GM08714 (cell line): ENCODE data around the gene ARHGAP44.

Source experiments
- H3K4me3 ChIP-seq: fragments of 200-500 bp; sonication (Bioruptor generic); 2 replicates; pipeline ENCODE4 v1.5.1; 2014; ENCODE audit warnings: mild to moderate bottlenecking, low read length, inconsistent platforms
- ZNF274 ChIP-seq: IDR thresholded peaks from 2 replicates; pipeline ENCODE4 v1.6.1; 2012; ENCODE audit warnings: mild to moderate bottlenecking, low read depth, low read length

The ARHGAP44 gene

DNA sequence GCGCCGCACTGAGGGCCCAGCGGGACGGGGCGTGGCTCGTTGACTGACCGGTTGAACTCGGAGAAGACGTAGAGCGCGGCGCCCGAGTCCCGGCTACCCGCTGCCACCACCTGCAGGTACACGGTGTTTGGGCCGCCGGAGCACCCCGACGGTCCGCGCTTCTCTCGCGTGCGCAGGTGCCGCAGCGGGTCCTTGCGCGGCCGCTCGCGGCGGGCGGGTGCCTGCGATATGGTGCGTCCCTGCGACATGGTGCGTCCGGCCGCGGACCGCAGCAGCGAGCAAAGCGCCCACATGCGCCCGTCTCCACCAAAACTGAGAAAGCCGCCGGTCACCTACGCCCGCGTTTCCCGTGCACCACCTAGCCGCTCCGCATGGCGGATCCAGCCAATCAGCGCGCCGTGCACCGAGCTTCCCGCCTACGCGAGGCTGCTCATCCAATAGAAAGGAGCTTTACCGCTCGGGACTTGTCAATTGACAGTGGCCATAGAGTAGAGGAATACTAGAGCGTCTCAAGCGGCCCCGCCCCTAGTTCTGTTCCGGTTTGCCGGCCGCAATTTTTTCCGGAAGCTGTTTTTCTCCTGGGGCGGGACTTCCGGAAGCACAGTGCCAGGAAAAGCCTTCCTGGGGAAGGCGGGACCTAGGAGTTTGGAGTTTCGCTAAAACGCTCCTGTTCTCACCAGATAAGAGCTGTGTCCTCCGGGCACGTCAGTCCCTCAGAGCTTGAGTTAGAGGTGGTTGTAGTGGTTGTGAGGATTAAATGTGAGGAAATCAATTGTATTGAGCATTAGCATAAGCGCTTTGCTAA, 228.6 kb downstream of the ARHGAP44 start, which contains the start of gene ELAC2:
Gene ELAC2 (minus strand): TSS at position 373 of the 805 bp plus-strand sequence. CDS start 80 bp downstream, at position 293.
- H3K4me3 ChIP-seq, result peak within 1 kb of the TSS; percentile 76
- no peak for TF ChIP-seq ZNF274

DNA sequence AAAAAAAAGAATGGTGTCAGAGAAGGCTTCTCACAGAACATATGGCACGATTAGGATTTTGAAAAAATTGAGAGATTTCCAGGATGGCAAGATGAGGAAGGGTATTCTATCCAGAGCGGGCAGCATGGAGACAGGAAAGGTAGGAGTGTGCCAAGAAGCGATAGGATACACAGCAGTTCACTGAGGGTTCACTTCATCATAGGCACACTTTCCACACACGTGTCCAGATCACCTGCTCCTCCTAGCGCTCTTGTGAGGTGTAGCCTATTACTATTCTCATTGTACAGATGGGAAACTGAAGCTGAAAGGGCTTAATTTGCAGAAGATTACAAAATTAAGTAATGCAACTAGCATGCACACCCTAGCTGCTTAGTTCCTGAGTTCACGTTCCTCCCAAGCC, 234.7 kb downstream of the ARHGAP44 start:
- no peak for TF ChIP-seq ZNF274
- H3K4me3 ChIP-seq, result no peak overlapping the region

DNA sequence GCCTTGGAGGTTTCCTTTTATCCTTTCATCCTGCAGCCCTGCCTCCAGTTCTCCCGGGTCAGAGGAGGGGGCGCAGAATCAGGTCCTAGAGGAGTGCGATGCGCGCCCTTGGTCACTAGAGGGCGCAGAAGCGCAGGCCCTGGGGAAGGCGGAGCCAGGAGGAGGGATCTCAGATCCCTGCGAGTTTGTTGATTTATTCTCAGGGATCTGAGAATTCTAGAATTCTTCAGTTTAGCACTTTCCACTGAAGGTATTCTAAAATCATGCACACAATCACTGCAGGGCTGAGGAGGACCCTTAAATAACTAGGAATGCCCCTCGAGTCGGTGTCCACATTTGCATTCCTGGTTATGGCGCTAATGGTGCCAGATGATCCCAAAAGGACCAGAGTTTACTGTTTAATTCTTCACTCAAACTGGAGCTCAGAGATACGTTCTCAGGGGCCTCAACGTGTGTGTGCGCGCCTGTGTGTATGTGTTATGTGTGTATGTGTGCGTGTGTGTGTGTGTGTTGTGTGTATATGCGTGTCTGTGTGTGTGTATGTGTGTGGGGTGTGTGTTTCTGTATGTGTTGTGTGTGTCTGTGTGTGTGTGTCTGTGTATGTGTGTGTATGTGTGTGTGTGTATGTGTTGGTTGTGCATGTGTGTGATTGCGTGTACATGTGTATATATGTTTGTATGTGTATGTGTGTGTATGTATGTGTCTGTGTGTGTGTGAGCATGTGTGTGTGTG, 235.4 kb downstream of the ARHGAP44 start:
- no peak overlapping the region for H3K4me3 ChIP-seq

DNA sequence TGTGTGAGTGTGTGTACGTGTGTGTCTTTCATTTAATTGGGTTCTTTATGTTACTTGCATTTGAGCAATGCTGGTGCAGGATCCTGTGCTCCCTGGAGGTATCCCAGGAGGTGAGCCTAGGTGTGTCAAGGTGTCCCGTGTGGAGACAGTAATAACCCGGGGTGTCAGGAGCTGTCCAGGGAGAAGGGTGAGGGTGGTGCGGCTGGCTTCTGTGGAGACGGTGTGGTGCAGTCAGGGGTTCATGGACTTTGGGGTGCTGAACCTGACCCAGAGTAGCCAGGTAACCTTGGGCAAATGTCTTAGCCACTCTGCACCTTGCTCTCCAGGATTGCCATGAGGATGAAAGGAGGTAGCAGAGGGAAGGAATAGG, 235.9 kb downstream of the ARHGAP44 start:
- no peak overlapping the region for H3K4me3 ChIP-seq
- TF ChIP-seq ZNF274, result no peak

More for the DNA sequence above, 235.4 kb downstream of the ARHGAP44 start:
- TF ChIP-seq ZNF274, result no peak

DNA sequence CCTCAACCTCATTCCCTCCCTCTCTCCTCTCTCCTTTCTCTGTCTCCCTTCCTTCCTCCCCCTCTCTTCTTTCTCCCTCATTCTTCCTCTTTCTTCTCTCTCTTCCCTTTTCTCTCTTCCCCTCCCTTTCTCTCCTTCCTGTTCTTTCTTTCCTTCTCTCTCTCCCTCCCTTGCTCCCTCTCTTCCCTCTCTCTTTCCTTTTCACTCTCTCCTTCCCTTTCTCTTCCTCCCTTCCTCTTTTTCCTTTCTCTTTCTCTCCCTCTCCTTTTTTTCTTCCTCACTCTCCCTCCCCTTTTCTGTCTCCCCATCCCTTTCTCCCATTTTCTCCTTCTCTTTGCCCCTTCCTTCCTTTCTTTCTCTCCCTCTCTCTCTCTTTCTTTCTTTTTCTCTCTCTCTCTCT, 236.4 kb downstream of the ARHGAP44 start:
- no peak overlapping the region for H3K4me3 ChIP-seq
- no peak for TF ChIP-seq ZNF274

DNA sequence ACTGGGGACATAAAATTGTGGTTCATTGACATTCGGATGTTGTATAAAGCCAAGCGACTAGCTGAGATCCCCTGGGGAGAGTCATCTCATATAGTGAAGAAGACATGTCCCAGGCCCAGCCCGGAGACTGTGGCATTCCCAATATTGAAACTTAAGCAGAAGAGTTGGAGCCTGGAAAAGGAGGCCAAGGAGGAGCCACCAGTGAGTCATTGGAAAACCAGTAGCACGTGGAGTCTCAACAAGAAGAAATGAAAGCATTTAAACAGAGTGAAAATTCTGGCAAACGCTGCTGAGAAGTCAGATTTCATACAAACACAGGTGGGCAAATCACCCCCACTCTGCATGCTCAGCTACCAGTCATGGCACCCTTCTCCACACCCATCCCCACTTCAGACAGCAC, 237.9 kb downstream of the ARHGAP44 start:
- TF ChIP-seq ZNF274, result no peak
- H3K4me3 ChIP-seq, result no peak overlapping the region

DNA sequence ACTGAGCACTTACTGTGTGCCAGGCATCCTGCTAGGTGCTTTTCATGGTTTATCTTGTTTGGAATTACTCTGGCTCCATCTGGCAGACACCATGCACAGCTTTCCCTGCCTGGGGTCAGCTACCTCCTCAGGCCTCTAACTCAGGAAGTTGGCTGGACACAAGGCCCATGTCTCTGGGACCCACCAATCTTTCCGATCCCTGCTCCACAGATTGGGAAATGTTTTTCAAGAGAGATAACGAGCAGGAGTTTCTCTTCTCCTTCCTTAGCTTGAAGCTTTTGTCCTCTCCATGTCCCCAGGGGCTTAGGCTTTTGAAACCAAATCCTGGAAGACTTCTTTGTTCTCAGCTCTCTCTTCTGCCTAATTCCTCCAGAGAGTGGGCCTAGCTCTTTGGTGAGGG, 240.0 kb downstream of the ARHGAP44 start:
- no peak overlapping the region for H3K4me3 ChIP-seq
- no peak for TF ChIP-seq ZNF274

DNA sequence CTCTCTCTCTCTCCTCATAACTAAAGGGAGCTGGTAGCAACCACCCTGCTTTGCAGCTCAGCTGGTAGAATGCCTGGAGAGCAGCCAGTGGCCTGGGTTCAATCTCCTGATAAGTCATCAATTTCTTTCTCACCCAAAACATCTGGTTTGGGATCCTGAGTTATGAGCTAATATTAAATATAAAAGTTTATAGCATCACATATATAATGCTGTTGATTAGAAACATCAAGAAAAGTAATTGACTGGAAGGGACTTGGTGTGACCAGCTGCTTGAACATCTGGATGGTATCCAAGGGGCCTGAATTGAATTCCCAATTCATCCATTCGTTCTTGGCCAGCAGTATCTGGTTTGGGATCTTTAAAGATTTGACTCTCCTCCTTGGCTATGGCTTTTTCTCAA, 240.8 kb downstream of the ARHGAP44 start:
- no peak overlapping the region for H3K4me3 ChIP-seq
- TF ChIP-seq ZNF274, result no peak

DNA sequence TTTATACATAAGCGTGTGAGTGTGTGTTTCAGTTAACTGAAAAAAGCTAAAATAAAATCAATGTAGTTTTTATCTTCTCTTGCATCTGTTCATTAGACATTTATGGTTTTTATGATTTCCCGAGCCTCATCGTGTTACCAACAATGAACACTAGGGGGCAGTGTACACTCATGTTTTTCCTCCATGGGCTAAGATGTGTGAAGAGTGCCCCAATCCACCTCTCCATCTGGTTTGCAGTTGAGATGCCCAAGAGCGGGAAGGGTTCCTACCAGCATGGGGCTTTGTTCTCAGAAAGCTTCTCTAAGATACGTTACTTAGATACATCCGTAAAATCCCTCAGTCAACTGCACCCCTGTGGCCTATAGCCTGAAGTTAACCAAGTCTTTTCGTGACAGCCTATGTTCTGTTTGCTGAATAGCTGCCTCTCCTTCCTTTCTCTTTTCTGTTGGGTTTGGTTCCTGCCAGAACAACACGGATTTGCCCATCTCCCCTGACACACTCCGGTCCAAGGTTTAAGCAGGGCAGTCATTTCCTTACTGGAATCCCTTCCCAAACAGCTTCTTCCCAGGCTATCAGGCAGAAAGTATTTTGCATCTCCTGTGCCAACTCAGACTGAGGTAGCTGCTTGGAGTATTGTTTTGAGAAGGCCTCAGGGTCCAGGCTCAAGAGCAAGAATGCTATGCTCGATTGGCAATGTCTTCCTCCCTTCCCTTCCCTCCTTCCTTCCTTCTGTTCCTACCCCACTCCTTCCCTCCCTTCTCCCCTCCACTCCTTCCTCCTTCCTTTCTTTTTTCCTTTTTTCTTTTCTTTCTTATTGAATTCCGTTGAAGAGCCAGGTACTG, 241.4 kb downstream of the ARHGAP44 start:
- TF ChIP-seq ZNF274, result no peak
- no peak overlapping the region for H3K4me3 ChIP-seq

DNA sequence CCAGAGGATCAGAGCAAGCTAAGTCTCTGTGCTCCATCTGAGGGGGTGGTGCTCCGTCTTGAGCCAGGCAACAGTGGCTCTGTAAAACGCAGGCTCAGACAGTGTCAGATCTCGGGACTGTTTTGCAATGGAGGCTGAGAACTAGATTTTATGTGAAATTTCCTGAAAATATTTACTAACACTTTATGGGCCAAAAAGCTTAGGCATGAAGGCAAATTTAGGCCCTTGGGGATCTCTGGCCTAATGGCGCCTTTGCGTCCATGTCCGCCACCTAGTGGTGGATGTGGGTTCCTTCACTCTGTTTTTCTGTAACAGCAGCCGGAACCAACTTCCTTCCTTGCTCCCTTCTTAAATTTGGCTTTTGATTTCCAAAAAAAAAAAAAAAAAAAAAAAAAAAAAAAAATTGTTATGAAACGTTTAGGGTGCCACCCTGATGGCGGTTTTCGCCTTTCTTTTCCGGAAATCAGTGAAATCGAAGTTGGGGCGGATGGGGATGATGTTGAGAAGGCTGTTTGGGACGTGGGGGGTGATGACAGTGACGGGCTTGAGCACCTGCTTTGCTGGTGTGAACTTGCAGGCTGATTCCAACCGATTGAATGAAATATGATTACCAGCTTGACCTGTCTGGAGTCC, 242.5 kb downstream of the ARHGAP44 start:
- TF ChIP-seq ZNF274, result no peak
- H3K4me3 ChIP-seq, result no peak overlapping the region

DNA sequence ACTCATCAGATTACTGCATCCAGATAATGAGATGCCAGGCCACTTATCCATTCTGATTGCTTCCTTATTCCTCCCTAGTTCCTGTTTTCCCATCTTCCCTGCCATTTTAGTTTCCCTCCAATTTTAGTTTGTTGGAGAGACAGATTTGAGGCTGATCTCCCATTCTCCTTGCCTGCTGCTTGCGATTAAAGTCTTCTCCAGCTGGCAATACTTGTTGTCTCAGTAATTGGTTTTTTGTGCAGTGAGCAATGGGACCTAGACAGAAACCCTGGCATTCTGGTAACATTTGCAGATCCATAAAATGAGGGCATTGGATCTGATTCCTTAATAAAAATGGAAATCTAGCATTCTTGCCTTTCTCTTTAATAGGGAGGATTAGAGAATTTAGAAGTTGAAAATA, 246.1 kb downstream of the ARHGAP44 start:
- TF ChIP-seq ZNF274, result no peak
- no peak overlapping the region for H3K4me3 ChIP-seq

DNA sequence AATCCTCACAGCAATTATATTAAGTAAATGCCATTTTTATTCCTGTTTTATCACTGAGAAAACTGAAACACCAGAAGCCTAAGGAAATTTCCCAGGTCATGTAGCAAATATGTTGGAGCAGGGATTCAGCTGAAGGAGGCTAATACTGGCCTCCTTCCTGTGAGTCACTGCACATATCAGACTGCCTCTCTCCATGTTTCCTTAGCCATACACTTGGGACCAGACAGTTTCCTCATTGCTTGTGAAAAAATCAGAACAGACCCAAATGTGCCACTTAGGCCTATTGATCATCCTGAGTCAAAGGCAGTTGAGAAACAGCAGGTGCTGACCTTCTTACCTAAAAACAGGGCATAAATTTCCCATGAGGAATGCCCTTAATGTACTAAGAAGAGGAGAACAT, 247.5 kb downstream of the ARHGAP44 start:
- no peak for TF ChIP-seq ZNF274
- no peak overlapping the region for H3K4me3 ChIP-seq

DNA sequence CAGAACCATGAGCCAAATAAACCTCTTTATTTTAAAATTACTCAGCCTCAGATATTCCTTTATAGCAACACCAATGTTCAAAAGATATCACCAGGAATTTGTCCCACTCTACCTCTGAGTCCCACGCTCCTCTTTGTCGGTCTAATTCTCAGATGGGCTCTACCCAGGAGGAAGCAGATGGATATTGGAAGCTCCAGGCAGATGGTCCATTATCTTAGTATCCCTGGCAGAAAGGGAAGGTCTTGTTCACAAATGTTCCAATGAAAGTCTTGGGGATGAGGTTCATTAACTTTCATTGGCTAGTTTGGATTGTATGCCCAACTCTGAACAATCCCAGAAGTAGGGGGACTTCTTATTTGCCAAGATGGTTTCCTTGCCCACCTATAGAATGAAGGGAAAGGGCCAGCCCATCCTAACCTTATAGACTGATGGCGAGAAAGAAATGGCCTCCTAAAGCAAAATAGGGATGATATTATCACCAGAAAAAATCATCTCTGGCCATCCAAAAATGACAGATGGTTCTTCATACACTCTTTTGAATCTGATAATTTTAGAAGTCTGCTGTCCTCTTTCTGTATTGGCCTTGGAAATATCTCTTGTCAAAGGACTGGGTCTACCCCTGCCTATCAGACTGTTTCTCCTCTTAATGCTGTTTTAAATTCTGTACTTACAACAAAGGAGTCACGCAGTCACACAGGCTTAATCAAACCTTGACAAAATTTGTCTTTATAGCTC, 249.8 kb downstream of the ARHGAP44 start:
- no peak for TF ChIP-seq ZNF274
- no peak overlapping the region for H3K4me3 ChIP-seq
